Fibroblast of lung (primary cell): ENCODE measurements around the gene NR0B2. TPM values are rescaled to one million over a fixed set of nuclear protein-coding genes. Genes with fewer than 3 reads are reported as not detected.

Source experiments
- DNase-seq, 2 donors: peaks; one replicate each; pipeline versions ENCODE4 v3.0.0 to v3.0.0-alpha.2; 2010; ENCODE audit warnings: low read depth in 2 of 2
- H2AFZ ChIP-seq: 2 replicates; pipeline ENCODE4 v1.5.1; 2012; ENCODE audit warnings: low read length, control low read depth, inconsistent platforms
- H3K27ac ChIP-seq: 2 replicates; pipeline ENCODE4 v1.5.1; 2011; ENCODE audit warnings: low read length, control low read depth; ENCODE audit not compliant: insufficient read depth
- H3K27me3 ChIP-seq: 2 replicates; pipeline ENCODE4 v1.5.1; 2011; ENCODE audit warnings: mild to moderate bottlenecking, low read length; ENCODE audit not compliant: control insufficient read depth, insufficient read depth
- H3K36me3 ChIP-seq: 2 replicates; pipeline ENCODE4 v1.5.1; 2011; ENCODE audit warnings: low read length; ENCODE audit not compliant: control insufficient read depth, insufficient read depth
- H3K4me1 ChIP-seq: 2 replicates; pipeline ENCODE4 v1.5.1; 2011; ENCODE audit warnings: low read length; ENCODE audit not compliant: control insufficient read depth, insufficient read depth; ENCODE audit errors: extremely low read depth
- H3K4me2 ChIP-seq: 2 replicates; pipeline ENCODE4 v1.5.1; 2011; ENCODE audit warnings: low read length, control low read depth; ENCODE audit not compliant: insufficient read depth; ENCODE audit errors: extremely low read depth
- H3K4me3 ChIP-seq, 4 experiments: fragments of 200-600 bp in 1 of 4; sonication (generic) in 1 of 4; replicated peaks in 1 of 4; 2 replicates each; pipeline ENCODE4 v1.5.1; 2011 to 2016; ENCODE audit warnings: low read length in 4 of 4, low read depth in 3 of 4, mild to moderate bottlenecking in 3 of 4, control low read depth in 2 of 4, inconsistent platforms in 1 of 4, mixed read lengths in 1 of 4; ENCODE audit not compliant: insufficient read depth in 1 of 4; ENCODE audit errors: control extremely low read depth in 1 of 4
- H3K79me2 ChIP-seq: 2 replicates; pipeline ENCODE4 v1.5.1; 2012; ENCODE audit warnings: mild to moderate bottlenecking, low read length, inconsistent platforms; ENCODE audit not compliant: control insufficient read depth, insufficient read depth
- H3K9ac ChIP-seq: 2 replicates; pipeline ENCODE4 v1.5.1; 2011; ENCODE audit warnings: mild to moderate bottlenecking, low read length, control low read depth; ENCODE audit not compliant: insufficient read depth
- H3K9me3 ChIP-seq: 2 replicates; pipeline ENCODE4 v1.5.1; 2012; ENCODE audit warnings: low read depth, low read length; ENCODE audit not compliant: control insufficient read depth, insufficient read depth
- H4K20me1 ChIP-seq: 2 replicates; pipeline ENCODE4 v1.5.1; 2011; ENCODE audit warnings: low read length; ENCODE audit not compliant: control insufficient read depth, insufficient read depth; ENCODE audit errors: extremely low read depth
- EZH2 ChIP-seq: IDR thresholded peaks from 2 replicates; pipeline ENCODE4 v1.5.1; 2012; ENCODE audit warnings: low read length, control low read depth, mild to moderate bottlenecking; ENCODE audit errors: missing control alignments
- polyA plus RNA-seq, 2 donors: library from polyadenylated mRNA; depleted of rRNA in 1 of 2; stranded (reverse) in 1 of 2; unstranded in 1 of 2; fragments of >200 nt; gene quantifications; 2 replicates each; pipeline ENCODE4 v1.2.1, GENCODE V29; 2011 to 2012; ENCODE audit warnings: missing spikeins in 1 of 2
- total RNA-seq: library from RNA; depleted of rRNA; stranded (reverse); fragments of >200 nt; gene quantifications from 2 replicates; pipeline ENCODE4 v1.2.1, GENCODE V29; 2014
- TF ChIP-seq, protein P1 (sequence below), 2 donors: IDR thresholded peaks in 1 of 2; conservative IDR thresholded peaks in 1 of 2; 1 replicate in 1 of 2; 2 replicates in 1 of 2; pipeline ENCODE4 v1.5.1; 2011 to 2012; ENCODE audit warnings: low read length in 2 of 2, control low read depth in 1 of 2, inconsistent platforms in 1 of 2, low read depth in 1 of 2, mild to moderate bottlenecking in 1 of 2

Gene NR0B2
- total and polyA plus RNA-seq, 2 donors (not counting 1 experiment from before 2014, with no cell fraction given): not detected

DNA sequence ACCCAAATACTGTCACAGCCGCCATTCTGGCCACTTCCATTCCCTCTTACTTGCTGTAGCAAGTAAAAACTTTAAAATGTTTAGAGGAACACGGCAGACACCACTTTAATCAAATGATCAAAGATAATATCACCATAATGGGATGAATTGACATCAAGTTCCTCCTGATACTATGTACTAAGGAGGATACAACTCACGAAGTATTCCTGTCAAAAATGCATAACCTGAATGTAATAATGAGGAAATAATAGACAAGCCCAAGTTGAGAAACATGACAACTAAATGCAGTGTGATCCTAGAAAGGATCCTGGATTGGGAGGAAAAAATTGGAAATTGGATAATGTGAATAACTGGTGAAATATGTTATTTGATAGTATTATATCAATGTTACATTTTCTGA is 42.5 kb upstream of the NR0B2 start:
- Histone ChIP-seq H3K9ac (no peak overlapping the region), H3K4me2 (no peak overlapping the region), H3K4me1 (no peaks in the 10 kb centered on the region), H3K27me3 (peaks cover 23% of the 10 kb centered on the region), H3K79me2 (no peaks in the 10 kb centered on the region), H3K27ac (no peak overlapping the region), H3K4me3 (no peak overlapping the region), H3K36me3 (no peaks in the 10 kb centered on the region), H2AFZ (no peak overlapping the region), H4K20me1 (no peaks in the 10 kb centered on the region), H3K9me3 (no peaks in the 10 kb centered on the region)
- no peak for TF ChIP-seq EZH2
- TF ChIP-seq, protein P1, sequence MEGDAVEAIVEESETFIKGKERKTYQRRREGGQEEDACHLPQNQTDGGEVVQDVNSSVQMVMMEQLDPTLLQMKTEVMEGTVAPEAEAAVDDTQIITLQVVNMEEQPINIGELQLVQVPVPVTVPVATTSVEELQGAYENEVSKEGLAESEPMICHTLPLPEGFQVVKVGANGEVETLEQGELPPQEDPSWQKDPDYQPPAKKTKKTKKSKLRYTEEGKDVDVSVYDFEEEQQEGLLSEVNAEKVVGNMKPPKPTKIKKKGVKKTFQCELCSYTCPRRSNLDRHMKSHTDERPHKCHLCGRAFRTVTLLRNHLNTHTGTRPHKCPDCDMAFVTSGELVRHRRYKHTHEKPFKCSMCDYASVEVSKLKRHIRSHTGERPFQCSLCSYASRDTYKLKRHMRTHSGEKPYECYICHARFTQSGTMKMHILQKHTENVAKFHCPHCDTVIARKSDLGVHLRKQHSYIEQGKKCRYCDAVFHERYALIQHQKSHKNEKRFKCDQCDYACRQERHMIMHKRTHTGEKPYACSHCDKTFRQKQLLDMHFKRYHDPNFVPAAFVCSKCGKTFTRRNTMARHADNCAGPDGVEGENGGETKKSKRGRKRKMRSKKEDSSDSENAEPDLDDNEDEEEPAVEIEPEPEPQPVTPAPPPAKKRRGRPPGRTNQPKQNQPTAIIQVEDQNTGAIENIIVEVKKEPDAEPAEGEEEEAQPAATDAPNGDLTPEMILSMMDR (conservative IDR thresholded peaks at IDR 0.05 in 1 of 2, IDR thresholded peaks at IDR 0.05 in 1 of 2; ENCODE audit: low read depth in 1 of 2, low read length in 2 of 2): no peak
- no peak for DNase-seq

DNA sequence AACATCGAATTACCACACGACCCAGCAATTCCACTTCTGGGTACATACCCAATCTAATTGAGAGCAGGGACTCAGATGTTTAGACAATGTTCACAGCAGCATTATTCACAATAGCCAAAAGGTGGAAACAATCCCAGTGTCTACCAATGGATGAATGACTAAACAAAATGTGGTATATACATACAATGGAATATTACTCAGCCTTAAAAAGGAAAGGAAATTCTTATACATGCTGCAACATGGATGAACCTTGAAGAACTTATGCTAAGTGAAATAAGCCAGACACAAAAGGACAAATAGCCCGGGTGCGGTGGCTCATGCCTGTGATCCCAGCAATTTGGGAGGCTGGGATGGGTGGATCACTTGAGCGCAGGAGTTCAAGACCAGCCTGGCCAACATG is 39.6 kb upstream of the NR0B2 start:
- Histone ChIP-seq H3K9ac (no peak overlapping the region), H4K20me1 (no peaks in the 10 kb centered on the region), H3K36me3 (no peaks in the 10 kb centered on the region), H3K9me3 (no peaks in the 10 kb centered on the region), H3K4me1 (no peaks in the 10 kb centered on the region), H2AFZ (no peak overlapping the region), H3K79me2 (no peaks in the 10 kb centered on the region), H3K27ac (no peak overlapping the region), H3K27me3 (no peaks in the 10 kb centered on the region), H3K4me2 (no peak overlapping the region), H3K4me3 (no peak overlapping the region)
- DNase-seq: no peak
- no peak for TF ChIP-seq EZH2
- TF ChIP-seq, protein P1 (conservative IDR thresholded peaks at IDR 0.05 in 1 of 2, IDR thresholded peaks at IDR 0.05 in 1 of 2; ENCODE audit: low read depth in 1 of 2, low read length in 2 of 2): no peak

DNA sequence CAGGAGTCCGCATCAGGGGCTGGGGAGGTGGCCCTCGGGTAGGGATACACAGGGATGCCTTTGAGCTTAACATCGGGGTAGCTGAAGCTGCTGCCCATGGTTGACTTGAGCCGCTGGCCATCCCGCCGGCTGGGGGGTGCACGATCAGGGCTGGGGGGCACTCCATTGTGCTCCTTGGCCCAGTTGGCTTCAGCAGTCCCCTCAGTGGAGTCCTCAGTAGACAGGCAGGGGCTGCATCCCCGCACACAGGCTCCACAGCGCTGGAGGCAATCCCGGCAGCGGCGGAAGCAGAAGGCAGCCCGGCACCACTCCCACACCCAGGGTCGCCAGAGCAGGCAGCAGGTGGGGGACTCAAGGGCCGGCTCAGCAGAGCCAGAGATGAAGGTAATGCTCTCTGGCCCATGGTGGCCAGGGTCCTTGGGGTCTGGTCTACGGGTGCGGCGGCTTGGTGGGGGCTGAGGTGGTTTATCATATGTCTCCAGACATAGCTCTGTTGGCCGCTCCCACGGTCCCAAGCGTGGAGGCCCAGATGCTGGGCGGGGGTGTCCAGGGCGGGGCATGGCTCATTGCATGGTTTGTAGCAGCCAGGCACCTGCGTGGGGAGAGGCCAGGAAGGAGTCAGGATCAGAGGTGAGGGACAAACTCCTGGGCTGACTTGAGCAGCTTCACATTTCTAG is 38.2 kb upstream of the NR0B2 start:
- H3K9me3 ChIP-seq: no peaks in the 10 kb centered on the region
- no peak overlapping the region for H3K4me3 ChIP-seq
- H3K36me3 ChIP-seq: no peaks in the 10 kb centered on the region
- H4K20me1 ChIP-seq: no peaks in the 10 kb centered on the region
- TF ChIP-seq, protein P1 (conservative IDR thresholded peaks at IDR 0.05 in 1 of 2, IDR thresholded peaks at IDR 0.05 in 1 of 2; ENCODE audit: low read depth in 1 of 2, low read length in 2 of 2): no peak
- TF ChIP-seq EZH2: no peak
- no peaks in the 10 kb centered on the region for H3K79me2 ChIP-seq
- no peak overlapping the region for H3K27ac ChIP-seq
- H3K4me2 ChIP-seq: no peak overlapping the region
- no peak for DNase-seq
- no peaks in the 10 kb centered on the region for H3K4me1 ChIP-seq
- H3K27me3 ChIP-seq: no peaks in the 10 kb centered on the region
- no peak overlapping the region for H2AFZ ChIP-seq
- no peak overlapping the region for H3K9ac ChIP-seq
